ENCODE data around the gene SLC22A23.

- TF ChIP-seq CTCF (conservative IDR thresholded peaks at IDR 0.05; ENCODE audit: low read depth, low read length) (no peak), EZH2 (IDR thresholded peaks at IDR 0.05; ENCODE audit: low read length, unreplicated experiment) (no peak)
Measured at GRCh38 chr6:3370361-3371221, 86.3 kb downstream of the SLC22A23 start.

All from PC-3 (cell line).